ENCODE data around the gene PDE2A. TPM values are rescaled to one million over a fixed set of nuclear protein-coding genes. Genes with fewer than 3 reads are reported as not detected.

Gene PDE2A
- polyA plus RNA-seq, 1 experiment: 0.64 TPM

GRCh38 chr11:72690166-72690565 lies 15.9 kb upstream of the PDE2A start:
- ChIA-PET CTCF (interaction anchor here (0.6 kb wide), 1 partner anchor 275 kb away, joined by 4 read pairs; no protein-coding TSS in a partner anchor), POLR2A (no interaction called here)
- Histone ChIP-seq H3K36me3 (ENCODE audit: control insufficient read depth, insufficient read depth, low read length) (peaks cover 46% of the 10 kb centered on the region), H3K27me3 (ENCODE audit: control insufficient read depth, insufficient read depth, low read length) (no peaks in the 10 kb centered on the region), H3K4me3 (ENCODE audit: low read depth, low read length) (no peak overlapping the region)
- no peak for DNase-seq (ENCODE audit: low read depth)
- TF ChIP-seq CTCF (IDR thresholded peaks at IDR 0.05; ENCODE audit: insufficient read depth, low read depth, low read length): no peak

GRCh38 chr11:72688929-72689328 lies 14.7 kb upstream of the PDE2A start:
- TF ChIP-seq CTCF (IDR thresholded peaks at IDR 0.05; ENCODE audit: insufficient read depth, low read depth, low read length): no peak
- H3K4me3 ChIP-seq (ENCODE audit: low read depth, low read length): no peak overlapping the region
- H3K36me3 ChIP-seq (ENCODE audit: control insufficient read depth, insufficient read depth, low read length): peaks cover 44% of the 10 kb centered on the region
- H3K27me3 ChIP-seq (ENCODE audit: control insufficient read depth, insufficient read depth, low read length): no peaks in the 10 kb centered on the region
- CTCF ChIA-PET: interaction anchor here (1.3 kb wide), 1 partner anchor 217 kb away, joined by 4 read pairs; no protein-coding TSS in a partner anchor
- DNase-seq (ENCODE audit: low read depth): no peak
- POLR2A ChIA-PET: no interaction called here

- TF ChIP-seq CTCF (IDR thresholded peaks at IDR 0.05; ENCODE audit: insufficient read depth, low read depth, low read length): no peak
- peaks cover 41% of the 10 kb centered on the region for H3K36me3 ChIP-seq (ENCODE audit: control insufficient read depth, insufficient read depth, low read length)
- H3K27me3 ChIP-seq (ENCODE audit: control insufficient read depth, insufficient read depth, low read length): no peaks in the 10 kb centered on the region
- ChIA-PET POLR2A (no interaction called here), CTCF (interaction anchor here (1.3 to 1.5 kb wide), 2 partner anchors 106 to 217 kb away, joined by 4 read pairs; partner anchors contain the start of gene STARD10)
- no peak overlapping the region for H3K4me3 ChIP-seq (ENCODE audit: low read depth, low read length)
- no peak for DNase-seq (ENCODE audit: low read depth)
These were observed 14.3 kb upstream of the PDE2A start for GRCh38 chr11:72688486-72688885.

GRCh38 chr11:72687326-72687725 lies 13.1 kb upstream of the PDE2A start:
- no peak for TF ChIP-seq CTCF (IDR thresholded peaks at IDR 0.05; ENCODE audit: insufficient read depth, low read depth, low read length)
- CTCF ChIA-PET: interaction anchor here (1.5 kb wide), 1 partner anchor 107 kb away, joined by 4 read pairs; the partner anchor contains the start of gene STARD10
- Histone ChIP-seq H3K36me3 (ENCODE audit: control insufficient read depth, insufficient read depth, low read length) (peaks cover 33% of the 10 kb centered on the region), H3K4me3 (ENCODE audit: low read depth, low read length) (no peak overlapping the region), H3K27me3 (ENCODE audit: control insufficient read depth, insufficient read depth, low read length) (no peaks in the 10 kb centered on the region)
- DNase-seq (ENCODE audit: low read depth): no peak
- POLR2A ChIA-PET: no interaction called here

- no peak for DNase-seq (ENCODE audit: low read depth)
- Histone ChIP-seq H3K4me3 (ENCODE audit: low read depth, low read length) (no peak overlapping the region), H3K27me3 (ENCODE audit: control insufficient read depth, insufficient read depth, low read length) (no peaks in the 10 kb centered on the region), H3K36me3 (ENCODE audit: control insufficient read depth, insufficient read depth, low read length) (peaks cover 31% of the 10 kb centered on the region)
- ChIA-PET POLR2A (no interaction called here), CTCF (interaction anchor here (0.6 to 6.8 kb wide), 8 partner anchors 16 to 603 kb away, joined by 3 to 57 read pairs (median 3); partner anchors contain the start of gene STARD10)
- TF ChIP-seq CTCF (IDR thresholded peaks at IDR 0.05; ENCODE audit: insufficient read depth, low read depth, low read length): no peak
These were observed 12.5 kb upstream of the PDE2A start for GRCh38 chr11:72686639-72687220.

Measured in BJ (cell line).